ENCODE results near the gene CEP95. TPM values are rescaled to one million over a fixed set of nuclear protein-coding genes. Genes with fewer than 3 reads are reported as not detected.
"Not testable (repeated sequence)": the region's sequence is repeated elsewhere in the genome, so short reads cannot be mapped to it uniquely, and the experiment has no call there.

CEP95 gene
- total and polyA plus RNA-seq, 4 experiments from 2014 or later: 6.4 to 108 (median 61.8) TPM

- ChIA-PET CTCF (ENCODE audit: partially characterized antibody) (no interaction called here), POLR2A (ENCODE audit: partially characterized antibody) (no interaction called here)
- Histone ChIP-seq H3K4me1 (ENCODE audit: insufficient read depth, low read length) (peaks cover 6% of the 10 kb centered on the region), H3K36me3 (ENCODE audit: insufficient read depth, low read length) (no peaks in the 10 kb centered on the region), H3K4me3 (ENCODE audit: low read length in 2 of 2) (no peak overlapping the region), H3K9me3 (ENCODE audit: control insufficient read depth in 1 of 2, low read length in 2 of 2) (no peaks in the 10 kb centered on the region), H3K27me3 (ENCODE audit: insufficient read depth, low read length) (peaks cover 4% of the 10 kb centered on the region), H3K27ac (ENCODE audit: low read depth, low read length) (no peak overlapping the region)
- H3K9me3 Mint-ChIP-seq: no peaks in the 10 kb centered on the region
- peaks cover 0 to 3% of the 10 kb centered on the region in 2 donors for H3K27me3 Mint-ChIP-seq
- H3K4me3 Mint-ChIP-seq: no peak overlapping the region
- H3K27ac Mint-ChIP-seq: no peak overlapping the region
- intact Hi-C loops (cut with micrococcal nuclease): no loop called here
- H3K4me1 Mint-ChIP-seq: peaks cover 3 to 13% (median 6%) of the 10 kb centered on the region in 4 donors
- DNase-seq: no peak
- no peaks in the 10 kb centered on the region for H3K36me3 Mint-ChIP-seq
Observed at GRCh38 chr17:64461788-64462187, 45.0 kb upstream of the CEP95 start.

GRCh38 chr17:64466019-64466735 lies 40.6 kb upstream of the CEP95 start:
- no peak overlapping the region for H3K27ac ChIP-seq (ENCODE audit: low read depth, low read length)
- H3K36me3 ChIP-seq (ENCODE audit: insufficient read depth, low read length): no peaks in the 10 kb centered on the region
- DNase-seq: no peak
- Mint-ChIP-seq H3K4me1 (no peaks in the 10 kb centered on the region), H3K4me3 (no peak overlapping the region), H3K27me3 (peaks cover 2 to 3% of the 10 kb centered on the region in 2 donors), H3K36me3 (no peaks in the 10 kb centered on the region), H3K27ac (no peak overlapping the region), H3K9me3 (no peaks in the 10 kb centered on the region)
- CTCF ChIA-PET (ENCODE audit: partially characterized antibody): no interaction called here
- H3K4me1 ChIP-seq (ENCODE audit: insufficient read depth, low read length): no peaks in the 10 kb centered on the region
- intact Hi-C loops (cut with micrococcal nuclease): no loop called here
- H3K27me3 ChIP-seq (ENCODE audit: insufficient read depth, low read length): peaks cover 4% of the 10 kb centered on the region
- POLR2A ChIA-PET (ENCODE audit: partially characterized antibody): no interaction called here
- H3K9me3 ChIP-seq (ENCODE audit: control insufficient read depth in 1 of 2, low read length in 2 of 2): no peaks in the 10 kb centered on the region
- H3K4me3 ChIP-seq (ENCODE audit: low read length in 2 of 2): no peak overlapping the region

- H3K4me3 Mint-ChIP-seq; H3K9me3 Mint-ChIP-seq; H3K36me3 ChIP-seq (ENCODE audit: insufficient read depth, low read length); H3K27me3 ChIP-seq (ENCODE audit: insufficient read depth, low read length); H3K36me3 Mint-ChIP-seq; H3K27ac Mint-ChIP-seq; H3K9me3 ChIP-seq (ENCODE audit: control insufficient read depth in 1 of 2, low read length in 2 of 2); H3K4me1 ChIP-seq (ENCODE audit: insufficient read depth, low read length); H3K4me1 Mint-ChIP-seq; H3K27ac ChIP-seq (ENCODE audit: low read depth, low read length); intact Hi-C loops (cut with micrococcal nuclease); POLR2A ChIA-PET (ENCODE audit: partially characterized antibody); H3K27me3 Mint-ChIP-seq; DNase-seq; H3K4me3 ChIP-seq (ENCODE audit: low read length in 2 of 2): not testable (repeated sequence)
- CTCF ChIA-PET (ENCODE audit: partially characterized antibody): interaction anchor here (1.6 kb wide), 1 partner anchor 46 kb away, joined by 6 read pairs; no protein-coding TSS in a partner anchor
Observed at GRCh38 chr17:64466834-64467233, 39.9 kb upstream of the CEP95 start.

GRCh38 chr17:64470625-64471024 lies 36.2 kb upstream of the CEP95 start:
- H3K36me3 Mint-ChIP-seq: no peaks in the 10 kb centered on the region

DNA sequence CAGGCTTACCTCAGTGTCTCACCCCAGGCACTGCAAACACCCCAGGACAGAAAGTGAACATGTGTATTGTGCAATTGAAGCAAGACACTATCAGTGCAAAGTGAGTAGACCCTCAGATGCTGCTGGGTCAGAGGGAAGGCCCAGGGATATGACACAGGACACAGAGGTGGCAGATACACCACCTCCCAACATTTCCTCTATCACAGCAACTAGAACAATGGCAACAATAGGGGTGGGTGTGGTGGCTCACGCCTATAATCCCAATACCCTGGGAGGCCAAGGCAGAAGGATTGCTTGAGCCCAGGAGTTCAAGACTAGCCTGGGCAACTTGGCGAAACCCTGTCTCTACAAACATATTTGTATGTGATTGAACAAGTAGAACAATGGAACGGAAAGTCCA lies 35.3 kb upstream of the CEP95 start:
- H3K4me1 ChIP-seq (ENCODE audit: insufficient read depth, low read length): no peaks in the 10 kb centered on the region
- CTCF ChIA-PET (ENCODE audit: partially characterized antibody): interaction anchor here (1.0 kb wide), 1 partner anchor 21 kb away, joined by 3 read pairs; no protein-coding TSS in a partner anchor
- Mint-ChIP-seq H3K9me3 (no peaks in the 10 kb centered on the region), H3K27ac (peak overlapping the region in 1 of 7 donors; percentile 9), H3K4me3 (no peak overlapping the region), H3K4me1 (no peaks in the 10 kb centered on the region), H3K36me3 (no peaks in the 10 kb centered on the region), H3K27me3 (peaks cover 0 to 2% of the 10 kb centered on the region in 2 donors)
- H3K27me3 ChIP-seq (ENCODE audit: insufficient read depth, low read length): peaks cover 3% of the 10 kb centered on the region
- H3K4me3 ChIP-seq (ENCODE audit: low read length in 2 of 2): no peak overlapping the region
- DNase-seq: no peak
- intact Hi-C loops (cut with micrococcal nuclease): no loop called here
- H3K36me3 ChIP-seq (ENCODE audit: insufficient read depth, low read length): no peaks in the 10 kb centered on the region
- no peaks in the 10 kb centered on the region for H3K9me3 ChIP-seq (ENCODE audit: control insufficient read depth in 1 of 2, low read length in 2 of 2)
- POLR2A ChIA-PET (ENCODE audit: partially characterized antibody): interaction anchor here (1.4 kb wide), 1 partner anchor 35 kb away, joined by 3 read pairs; the partner anchor contains the start of gene DDX5
- no peak overlapping the region for H3K27ac ChIP-seq (ENCODE audit: low read depth, low read length)

More at GRCh38 chr17:64470625-64471024, 36.2 kb upstream of the CEP95 start:
- Mint-ChIP-seq H3K27ac (peak overlapping the region in 1 of 7 donors; percentile 37), H3K9me3 (no peaks in the 10 kb centered on the region), H3K4me1 (no peaks in the 10 kb centered on the region), H3K4me3 (no peak overlapping the region), H3K27me3 (peaks cover 2 to 3% of the 10 kb centered on the region in 2 donors)
- Histone ChIP-seq H3K27ac (ENCODE audit: low read depth, low read length) (no peak overlapping the region), H3K4me3 (ENCODE audit: low read length in 2 of 2) (no peak overlapping the region), H3K27me3 (ENCODE audit: insufficient read depth, low read length) (peaks cover 4% of the 10 kb centered on the region), H3K9me3 (ENCODE audit: control insufficient read depth in 1 of 2, low read length in 2 of 2) (no peaks in the 10 kb centered on the region), H3K36me3 (ENCODE audit: insufficient read depth, low read length) (no peaks in the 10 kb centered on the region), H3K4me1 (ENCODE audit: insufficient read depth, low read length) (no peaks in the 10 kb centered on the region)
- ChIA-PET POLR2A (ENCODE audit: partially characterized antibody) (interaction anchor here (1.4 kb wide), 1 partner anchor 35 kb away, joined by 3 read pairs; the partner anchor contains the start of gene DDX5), CTCF (ENCODE audit: partially characterized antibody) (interaction anchor here (0.6 to 1.0 kb wide), 2 partner anchors 22 to 264 kb away, joined by 3 read pairs; no protein-coding TSS in a partner anchor)
- intact Hi-C loops (cut with micrococcal nuclease): no loop called here
- no peak for DNase-seq

DNA sequence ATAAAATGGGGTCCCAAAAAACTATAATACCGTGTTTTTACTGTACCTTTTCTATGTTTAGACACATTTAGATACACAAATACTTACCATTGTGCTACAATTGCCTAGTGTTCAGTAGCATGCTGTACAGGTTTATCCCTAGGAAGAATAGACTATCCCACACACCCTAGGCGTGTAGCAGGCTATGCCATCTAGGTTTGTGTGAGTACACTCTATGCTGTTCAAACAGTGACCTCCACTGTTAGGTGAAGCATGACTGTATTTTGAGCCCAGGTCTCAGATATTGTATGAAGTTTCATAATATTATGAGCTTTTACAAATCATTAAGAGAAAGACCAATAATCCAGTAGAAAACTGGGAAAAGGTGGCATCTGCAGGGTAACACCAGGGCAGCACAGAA lies 34.2 kb upstream of the CEP95 start:
- Mint-ChIP-seq H3K9me3 (no peaks in the 10 kb centered on the region), H3K4me1 (no peaks in the 10 kb centered on the region), H3K27me3 (no peaks in the 10 kb centered on the region), H3K27ac (no peak overlapping the region), H3K4me3 (no peak overlapping the region), H3K36me3 (peaks cover 6% of the 10 kb centered on the region in 2 donors)
- Histone ChIP-seq H3K9me3 (ENCODE audit: control insufficient read depth in 1 of 2, low read length in 2 of 2) (no peaks in the 10 kb centered on the region), H3K4me3 (ENCODE audit: low read length in 2 of 2) (no peak overlapping the region), H3K36me3 (ENCODE audit: insufficient read depth, low read length) (no peaks in the 10 kb centered on the region), H3K27me3 (ENCODE audit: insufficient read depth, low read length) (no peaks in the 10 kb centered on the region), H3K27ac (ENCODE audit: low read depth, low read length) (no peak overlapping the region), H3K4me1 (ENCODE audit: insufficient read depth, low read length) (no peaks in the 10 kb centered on the region)
- DNase-seq: no peak
- intact Hi-C loops (cut with micrococcal nuclease): no loop called here
- POLR2A ChIA-PET (ENCODE audit: partially characterized antibody): no interaction called here
- CTCF ChIA-PET (ENCODE audit: partially characterized antibody): interaction anchor here (1.2 kb wide), 1 partner anchor 52 kb away, joined by 3 read pairs; no protein-coding TSS in a partner anchor

DNA sequence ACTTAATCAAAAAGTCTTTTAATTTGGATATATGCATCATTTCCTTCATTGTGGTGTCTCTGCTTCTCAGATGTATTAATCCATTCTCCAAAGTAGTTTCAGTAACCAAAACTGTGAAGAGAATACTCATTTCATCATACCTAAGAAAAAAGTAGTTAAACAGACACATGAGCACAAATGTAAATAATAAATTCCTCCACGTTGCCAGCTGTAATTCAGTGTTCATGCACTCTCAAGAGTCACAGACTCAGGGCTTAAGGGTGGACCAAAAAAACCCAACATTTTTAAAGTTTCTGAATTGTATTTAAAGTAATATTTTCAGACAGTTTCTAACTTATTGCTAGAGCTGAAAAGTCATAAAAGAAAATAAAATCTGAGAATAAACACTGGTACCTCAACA lies 28.9 kb upstream of the CEP95 start:
- no peaks in the 10 kb centered on the region for H3K9me3 Mint-ChIP-seq
- ChIA-PET CTCF (ENCODE audit: partially characterized antibody) (interaction anchor here (0.9 to 2.0 kb wide), 6 partner anchors 9 to 130 kb away, joined by 3 to 7 read pairs (median 4); no protein-coding TSS in a partner anchor), POLR2A (ENCODE audit: partially characterized antibody) (interaction anchor here (0.8 to 2.1 kb wide), 3 partner anchors 13 to 22 kb away, joined by 3 to 7 read pairs (median 4); partner anchors contain the start of gene POLG2)
- Histone ChIP-seq H3K27me3 (ENCODE audit: insufficient read depth, low read length) (no peaks in the 10 kb centered on the region), H3K4me3 (ENCODE audit: low read length in 2 of 2) (no peak overlapping the region), H3K27ac (ENCODE audit: low read depth, low read length) (no peak overlapping the region), H3K36me3 (ENCODE audit: insufficient read depth, low read length) (peaks cover 10% of the 10 kb centered on the region), H3K9me3 (ENCODE audit: control insufficient read depth in 1 of 2, low read length in 2 of 2) (no peaks in the 10 kb centered on the region), H3K4me1 (ENCODE audit: insufficient read depth, low read length) (no peaks in the 10 kb centered on the region)
- peak overlapping the region in 2 of 7 donors; percentile 17 to 29 for H3K27ac Mint-ChIP-seq
- H3K27me3 Mint-ChIP-seq: no peaks in the 10 kb centered on the region
- H3K36me3 Mint-ChIP-seq: peaks cover 18 to 32% of the 10 kb centered on the region in 2 donors
- H3K4me1 Mint-ChIP-seq: peaks cover 0 to 3% (median 0%) of the 10 kb centered on the region in 4 donors
- intact Hi-C loops (cut with micrococcal nuclease): no loop called here
- DNase-seq: no peak
- H3K4me3 Mint-ChIP-seq: no peak overlapping the region

Measured in CD4-positive, alpha-beta memory T cell (primary cell).